HCT116 (cell line): Measurements from ENCODE around the gene RAVER2.

Source experiments
- ATF3 ChIP-seq: IDR thresholded peaks from 2 replicates; pipeline ENCODE4 v1.6.1; 2012
- CBX3 ChIP-seq: IDR thresholded peaks from 2 replicates; pipeline ENCODE4 v1.6.1; 2012; ENCODE audit warnings: low read depth
- CTCF ChIP-seq, 3 experiments: fragments of 200-600 bp in 1 of 3; sonication (generic) in 1 of 3; IDR thresholded peaks in 2 of 3; conservative IDR thresholded peaks in 1 of 3; 2 replicates each; pipeline ENCODE4 v1.5.1; 2012 to 2017; ENCODE audit warnings: low read depth in 2 of 3, low read length in 2 of 3, antibody characterized with exemption in 1 of 3, borderline replicate concordance in 1 of 3, control low read depth in 1 of 3, mild to moderate bottlenecking in 1 of 3, mixed read lengths in 1 of 3, mixed run types in 1 of 3, moderate library complexity in 1 of 3; ENCODE audit not compliant: insufficient read depth in 1 of 3
- EZH2 ChIP-seq: fragments of 200-600 bp; sonication (generic); IDR thresholded peaks from 2 replicates; pipeline ENCODE4 v1.6.1; 2017; ENCODE audit warnings: antibody characterized with exemption, mixed run types
- EZH2phosphoT487 ChIP-seq: fragments of 200-600 bp; IDR thresholded peaks from 2 replicates; pipeline ENCODE4 v1.6.1; 2018; ENCODE audit warnings: antibody characterized with exemption, borderline replicate concordance
- MAX ChIP-seq: IDR thresholded peaks from 2 replicates; pipeline ENCODE4 v1.6.1; 2012
- POLR2A ChIP-seq: IDR thresholded peaks from 2 replicates; pipeline ENCODE4 v1.7.0; 2011; ENCODE audit warnings: borderline replicate concordance; ENCODE audit not compliant: insufficient read depth, insufficient read length; ENCODE audit errors: extremely low read depth
- POLR2AphosphoS5 ChIP-seq: IDR thresholded peaks from 2 replicates; pipeline ENCODE4 v1.6.1; 2011; ENCODE audit warnings: mild to moderate bottlenecking, low read depth, low read length, moderate library complexity
- REST ChIP-seq: IDR thresholded peaks from 2 replicates; pipeline ENCODE4 v1.6.1; 2012; ENCODE audit warnings: low read depth
- SP1 ChIP-seq: IDR thresholded peaks from 2 replicates; pipeline ENCODE4 v1.6.1; 2012; ENCODE audit warnings: low read depth
- ZNF274 ChIP-seq: fragments of 200-500 bp; sonication (Bioruptor generic); IDR thresholded peaks from 2 replicates; pipeline ENCODE4 v1.6.1; 2014; ENCODE audit warnings: mild to moderate bottlenecking, low read depth, low read length, inconsistent platforms

GRCh38 chr1:64757213-64757612 is 12.3 kb downstream of the RAVER2 start:
- TF ChIP-seq CTCF (IDR thresholded peaks at IDR 0.05 in 2 of 3, conservative IDR thresholded peaks at IDR 0.05 in 1 of 3; ENCODE audit: borderline replicate concordance in 1 of 3, insufficient read depth in 1 of 3, low read depth in 2 of 3, low read length in 2 of 3), result no peak
- no peak for TF ChIP-seq CBX3
- no peak for TF ChIP-seq EZH2
- TF ChIP-seq POLR2AphosphoS5, result no peak
- no peak for TF ChIP-seq EZH2phosphoT487
- no peak for TF ChIP-seq SP1
- TF ChIP-seq POLR2A, result no peak
- TF ChIP-seq ZNF274, result no peak
- TF ChIP-seq REST, result no peak
- TF ChIP-seq MAX, result no peak
- no peak for TF ChIP-seq ATF3
